BJ (cell line): ENCODE measurements around the gene AKR1C2. TPM values are rescaled to one million over a fixed set of nuclear protein-coding genes. Genes with fewer than 3 reads are reported as not detected.
"Not testable (repeated sequence)": the region's sequence is repeated elsewhere in the genome, so short reads cannot be mapped to it uniquely, and the experiment has no call there.

Experiments used
- CTCF ChIA-PET: fragments of 350-600 bp; formaldehyde crosslinking; extraction: SDS; loops from one replicate; lab custom pipeline; 2021; ENCODE audit warnings: antibody characterized with exemption, inconsistent platforms; lab: Yijun Ruan, JAX
- POLR2A ChIA-PET: fragments of 300-600 bp; sonication (Branson Sonifier 250); formaldehyde crosslinking; extraction: SDS; loops from one replicate; lab custom pipeline; 2021; ENCODE audit warnings: antibody characterized with exemption; lab: Charles Lee
- DNase-seq: peaks from one replicate; pipeline ENCODE4 v3.0.0-alpha.2; 2011; ENCODE audit warnings: low read depth
- H3K27me3 ChIP-seq: 2 replicates; pipeline ENCODE4 v1.6.0; 2011; ENCODE audit warnings: low read length; ENCODE audit not compliant: control insufficient read depth, insufficient read depth
- H3K36me3 ChIP-seq: 2 replicates; pipeline ENCODE4 v1.5.1; 2011; ENCODE audit warnings: low read length; ENCODE audit not compliant: control insufficient read depth, insufficient read depth
- H3K4me3 ChIP-seq: 2 replicates; pipeline ENCODE4 v1.5.1; 2011; ENCODE audit warnings: low read depth, mild to moderate bottlenecking, control low read depth, low read length
- polyA plus RNA-seq: library from polyadenylated mRNA; depleted of rRNA; stranded (reverse); fragments of >200 nt; gene quantifications from 2 replicates; pipeline ENCODE4 v1.2.3, GENCODE V29; 2011
- TF ChIP-seq, protein P1 (sequence below): IDR thresholded peaks from 2 replicates; pipeline ENCODE4 v1.5.1; 2011; ENCODE audit warnings: low read depth, mild to moderate bottlenecking, control low read depth, inconsistent platforms, low read length, moderate library complexity; ENCODE audit not compliant: insufficient read depth

The AKR1C2 gene
- polyA plus RNA-seq, 1 experiment: 0.37 TPM

GRCh38 chr10:4982764-4983226, 20.9 kb downstream of the AKR1C2 start:
- Histone ChIP-seq H3K36me3 (no peaks in the 10 kb centered on the region), H3K4me3 (no peak overlapping the region), H3K27me3 (no peaks in the 10 kb centered on the region)
- ChIA-PET CTCF (interaction anchor here (0.7 to 4.9 kb wide), 4 partner anchors 7 to 133 kb away, joined by 3 to 52 read pairs (median 3); no protein-coding TSS in a partner anchor), POLR2A (no interaction called here)
- DNase-seq: no peak
- TF ChIP-seq, protein P1, sequence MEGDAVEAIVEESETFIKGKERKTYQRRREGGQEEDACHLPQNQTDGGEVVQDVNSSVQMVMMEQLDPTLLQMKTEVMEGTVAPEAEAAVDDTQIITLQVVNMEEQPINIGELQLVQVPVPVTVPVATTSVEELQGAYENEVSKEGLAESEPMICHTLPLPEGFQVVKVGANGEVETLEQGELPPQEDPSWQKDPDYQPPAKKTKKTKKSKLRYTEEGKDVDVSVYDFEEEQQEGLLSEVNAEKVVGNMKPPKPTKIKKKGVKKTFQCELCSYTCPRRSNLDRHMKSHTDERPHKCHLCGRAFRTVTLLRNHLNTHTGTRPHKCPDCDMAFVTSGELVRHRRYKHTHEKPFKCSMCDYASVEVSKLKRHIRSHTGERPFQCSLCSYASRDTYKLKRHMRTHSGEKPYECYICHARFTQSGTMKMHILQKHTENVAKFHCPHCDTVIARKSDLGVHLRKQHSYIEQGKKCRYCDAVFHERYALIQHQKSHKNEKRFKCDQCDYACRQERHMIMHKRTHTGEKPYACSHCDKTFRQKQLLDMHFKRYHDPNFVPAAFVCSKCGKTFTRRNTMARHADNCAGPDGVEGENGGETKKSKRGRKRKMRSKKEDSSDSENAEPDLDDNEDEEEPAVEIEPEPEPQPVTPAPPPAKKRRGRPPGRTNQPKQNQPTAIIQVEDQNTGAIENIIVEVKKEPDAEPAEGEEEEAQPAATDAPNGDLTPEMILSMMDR: no peak

DNA sequence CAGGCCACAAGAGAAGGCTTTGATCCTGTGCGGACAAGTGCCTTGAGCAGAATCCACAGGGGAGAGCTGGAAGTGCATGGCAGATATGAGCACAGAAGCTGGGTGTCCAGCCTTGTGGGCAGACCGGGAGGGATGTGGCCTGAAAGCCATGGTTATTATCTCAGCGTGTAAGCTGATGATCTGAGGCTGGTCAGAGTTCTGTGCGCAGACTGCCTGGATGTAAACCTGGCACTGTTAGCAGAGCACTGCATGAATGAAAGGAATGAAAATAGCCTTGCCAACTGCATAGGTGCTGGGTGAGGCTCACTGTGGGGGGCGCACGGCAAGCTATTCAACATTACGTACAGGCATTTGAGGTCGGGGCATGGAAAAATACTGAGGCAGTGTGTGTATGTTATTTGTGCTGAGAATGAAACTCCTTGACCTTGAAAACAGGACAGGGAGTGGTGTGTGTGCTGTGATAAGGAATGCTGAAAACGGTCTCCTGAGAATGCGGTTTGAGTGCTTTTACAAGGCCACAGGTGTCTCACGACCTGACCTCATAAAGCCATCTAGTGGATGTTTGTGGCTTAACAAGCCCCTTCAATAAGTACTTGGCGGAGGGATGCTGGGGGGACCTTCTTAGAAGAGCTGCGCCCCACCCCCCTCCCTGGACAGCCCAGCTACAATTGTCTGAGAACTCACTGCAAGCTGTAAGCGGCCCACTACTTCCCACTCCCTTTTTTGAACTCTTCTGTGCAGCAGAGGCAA, 21.8 kb downstream of the AKR1C2 start:
- no peaks in the 10 kb centered on the region for H3K36me3 ChIP-seq
- ChIA-PET POLR2A (no interaction called here), CTCF (interaction anchor here (0.7 to 4.9 kb wide), 7 partner anchors 8 to 150 kb away, joined by 3 to 52 read pairs (median 3); no protein-coding TSS in a partner anchor)
- H3K27me3 ChIP-seq: no peaks in the 10 kb centered on the region
- no peak overlapping the region for H3K4me3 ChIP-seq
- TF ChIP-seq, protein P1: peak; percentile 34; the same call in 1 of the 2 replicates
- DNase-seq: no peak

- Histone ChIP-seq H3K4me3 (no peak overlapping the region), H3K36me3 (no peaks in the 10 kb centered on the region), H3K27me3 (no peaks in the 10 kb centered on the region)
- ChIA-PET CTCF (interaction anchor here (4.9 kb wide), 1 partner anchor 131 kb away, joined by 52 read pairs; no protein-coding TSS in a partner anchor), POLR2A (no interaction called here)
- no peak for DNase-seq
- TF ChIP-seq, protein P1: no peak
Observed at GRCh38 chr10:4980793-4981192, 22.9 kb downstream of the AKR1C2 start.

DNA sequence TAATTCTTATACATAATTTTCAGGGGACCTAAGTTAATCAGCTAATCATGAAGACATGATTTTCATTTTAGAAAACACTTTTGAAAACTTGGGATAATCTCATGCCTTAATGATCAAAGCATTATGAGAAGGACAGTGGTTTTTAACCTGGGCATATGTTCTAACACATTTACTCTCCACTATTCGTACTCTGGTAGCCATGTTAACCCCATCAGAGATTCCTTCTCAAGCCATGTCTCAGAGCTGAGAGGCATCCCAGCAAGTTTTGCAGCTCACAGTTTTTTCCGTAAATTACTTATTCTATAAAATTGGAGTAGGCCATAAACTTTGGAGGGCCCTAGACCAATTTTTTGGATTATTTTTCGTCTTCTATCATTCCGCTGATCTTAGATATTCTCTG, 24.8 kb downstream of the AKR1C2 start:
- H3K36me3 ChIP-seq: no peaks in the 10 kb centered on the region
- ChIA-PET POLR2A (no interaction called here), CTCF (interaction anchor here (1.6 kb wide), 1 partner anchor 129 kb away, joined by 7 read pairs; no protein-coding TSS in a partner anchor)
- DNase-seq: no peak
- H3K4me3 ChIP-seq: no peak overlapping the region
- H3K27me3 ChIP-seq: no peaks in the 10 kb centered on the region
- TF ChIP-seq, protein P1: no peak

DNA sequence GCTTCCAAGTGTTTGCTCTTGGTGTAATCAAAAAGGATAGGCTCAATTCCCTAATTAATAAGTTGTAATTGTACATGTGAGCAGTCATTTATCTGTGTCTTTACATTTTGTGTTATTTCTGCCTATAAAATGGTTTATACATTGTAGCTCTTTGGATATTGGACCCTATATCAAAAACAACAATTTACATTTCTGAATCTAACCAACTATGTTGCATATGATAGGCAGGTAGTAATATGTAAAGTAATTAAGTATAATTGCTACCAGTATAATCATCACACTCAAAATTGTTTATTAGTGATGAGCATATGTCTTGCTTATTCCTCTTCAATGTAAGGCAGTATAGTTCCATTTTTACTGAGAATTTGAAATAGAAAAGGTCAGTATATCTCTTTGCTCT, 26.6 kb downstream of the AKR1C2 start:
- ChIA-PET POLR2A (no interaction called here), CTCF (no interaction called here)
- Histone ChIP-seq H3K27me3 (no peaks in the 10 kb centered on the region), H3K4me3 (no peak overlapping the region), H3K36me3 (no peaks in the 10 kb centered on the region)
- TF ChIP-seq, protein P1: no peak
- DNase-seq: no peak

GRCh38 chr10:4974400-4974799, 29.3 kb downstream of the AKR1C2 start:
- H3K27me3 ChIP-seq, DNase-seq, POLR2A ChIA-PET, CTCF ChIA-PET, H3K36me3 ChIP-seq, H3K4me3 ChIP-seq: not testable (repeated sequence)

GRCh38 chr10:4973294-4973693, 30.4 kb downstream of the AKR1C2 start:
- H3K36me3 ChIP-seq, H3K27me3 ChIP-seq, CTCF ChIA-PET, H3K4me3 ChIP-seq, POLR2A ChIA-PET, DNase-seq: not testable (repeated sequence)
